ENCODE results near the gene ZNF100.

GRCh38 chr19:21677696-21678418 is 89.5 kb downstream of the ZNF100 start:
- TF ChIP-seq CTCF (IDR thresholded peaks at IDR 0.05): no peak
- no peak for TF ChIP-seq POLR2A (IDR thresholded peaks at IDR 0.05)
- TF ChIP-seq EP300 (IDR thresholded peaks at IDR 0.05): no peak
- TF ChIP-seq POLR2AphosphoS5 (IDR thresholded peaks at IDR 0.05): no peak

All from suprapubic skin (tissue), 4 donors.